ENCODE measurements around the gene REV3L. TPM values are rescaled to one million over a fixed set of nuclear protein-coding genes. Genes with fewer than 3 reads are reported as not detected.

REV3L gene, protein sequence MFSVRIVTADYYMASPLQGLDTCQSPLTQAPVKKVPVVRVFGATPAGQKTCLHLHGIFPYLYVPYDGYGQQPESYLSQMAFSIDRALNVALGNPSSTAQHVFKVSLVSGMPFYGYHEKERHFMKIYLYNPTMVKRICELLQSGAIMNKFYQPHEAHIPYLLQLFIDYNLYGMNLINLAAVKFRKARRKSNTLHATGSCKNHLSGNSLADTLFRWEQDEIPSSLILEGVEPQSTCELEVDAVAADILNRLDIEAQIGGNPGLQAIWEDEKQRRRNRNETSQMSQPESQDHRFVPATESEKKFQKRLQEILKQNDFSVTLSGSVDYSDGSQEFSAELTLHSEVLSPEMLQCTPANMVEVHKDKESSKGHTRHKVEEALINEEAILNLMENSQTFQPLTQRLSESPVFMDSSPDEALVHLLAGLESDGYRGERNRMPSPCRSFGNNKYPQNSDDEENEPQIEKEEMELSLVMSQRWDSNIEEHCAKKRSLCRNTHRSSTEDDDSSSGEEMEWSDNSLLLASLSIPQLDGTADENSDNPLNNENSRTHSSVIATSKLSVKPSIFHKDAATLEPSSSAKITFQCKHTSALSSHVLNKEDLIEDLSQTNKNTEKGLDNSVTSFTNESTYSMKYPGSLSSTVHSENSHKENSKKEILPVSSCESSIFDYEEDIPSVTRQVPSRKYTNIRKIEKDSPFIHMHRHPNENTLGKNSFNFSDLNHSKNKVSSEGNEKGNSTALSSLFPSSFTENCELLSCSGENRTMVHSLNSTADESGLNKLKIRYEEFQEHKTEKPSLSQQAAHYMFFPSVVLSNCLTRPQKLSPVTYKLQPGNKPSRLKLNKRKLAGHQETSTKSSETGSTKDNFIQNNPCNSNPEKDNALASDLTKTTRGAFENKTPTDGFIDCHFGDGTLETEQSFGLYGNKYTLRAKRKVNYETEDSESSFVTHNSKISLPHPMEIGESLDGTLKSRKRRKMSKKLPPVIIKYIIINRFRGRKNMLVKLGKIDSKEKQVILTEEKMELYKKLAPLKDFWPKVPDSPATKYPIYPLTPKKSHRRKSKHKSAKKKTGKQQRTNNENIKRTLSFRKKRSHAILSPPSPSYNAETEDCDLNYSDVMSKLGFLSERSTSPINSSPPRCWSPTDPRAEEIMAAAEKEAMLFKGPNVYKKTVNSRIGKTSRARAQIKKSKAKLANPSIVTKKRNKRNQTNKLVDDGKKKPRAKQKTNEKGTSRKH (N-terminal part only)
- 30.1 and 35.0 TPM in 2 replicates for total RNA-seq

DNA sequence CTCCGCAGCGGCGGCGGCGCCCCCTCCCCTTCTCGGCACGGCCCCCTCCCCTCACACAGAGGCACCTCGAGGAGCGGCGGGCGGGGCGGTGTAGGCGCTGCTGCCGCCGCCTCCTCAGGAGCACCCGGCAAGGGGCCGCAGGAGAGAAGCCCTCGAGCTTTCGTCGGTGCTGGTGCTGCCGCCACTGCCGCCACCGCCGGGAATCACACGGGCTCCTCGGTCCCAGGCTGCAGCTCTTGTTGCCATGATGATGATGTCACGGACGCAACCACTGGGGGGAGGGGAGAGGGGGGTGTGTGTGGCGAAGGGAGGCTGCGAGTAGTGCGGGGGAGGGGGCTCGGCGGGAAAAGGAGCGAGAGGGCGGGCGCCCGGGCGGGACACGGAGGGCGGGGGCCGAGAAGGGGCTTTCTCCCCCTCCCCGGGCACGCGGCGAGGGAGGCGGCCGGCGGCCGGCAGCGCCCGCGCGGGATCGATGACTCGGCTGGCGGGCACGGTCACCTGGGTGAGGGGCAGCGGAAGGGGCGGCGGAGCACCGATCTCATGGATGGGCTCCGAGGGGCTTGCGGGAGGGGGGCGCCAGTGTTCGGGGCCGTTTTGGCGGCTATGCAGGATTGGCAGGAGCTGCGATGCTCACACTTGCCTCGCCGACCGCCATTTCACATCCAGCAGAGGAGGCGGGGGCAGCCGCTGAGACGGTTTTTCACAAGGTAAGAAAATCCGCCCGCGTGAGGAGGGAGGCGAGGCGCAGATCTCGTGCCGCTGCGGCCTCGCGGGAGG lies at the start of gene REV3L:
REV3L (minus strand) TSS at position 260 of the 777 bp plus-strand sequence. CDS start 330 bp downstream, outside the sequence.

Other genes with a start within 250 kb of the REV3L start
- 18.0 and 18.9 TPM in 2 replicates for gene TRAF3IP2, start 122.7 kb upstream of the REV3L start, total RNA-seq